ENCODE data around the gene BRD9. TPM values are rescaled to one million over a fixed set of nuclear protein-coding genes. Genes with fewer than 3 reads are reported as not detected.

The BRD9 gene
- total RNA-seq, 1 experiment from 2014 or later = 43.1 TPM

DNA sequence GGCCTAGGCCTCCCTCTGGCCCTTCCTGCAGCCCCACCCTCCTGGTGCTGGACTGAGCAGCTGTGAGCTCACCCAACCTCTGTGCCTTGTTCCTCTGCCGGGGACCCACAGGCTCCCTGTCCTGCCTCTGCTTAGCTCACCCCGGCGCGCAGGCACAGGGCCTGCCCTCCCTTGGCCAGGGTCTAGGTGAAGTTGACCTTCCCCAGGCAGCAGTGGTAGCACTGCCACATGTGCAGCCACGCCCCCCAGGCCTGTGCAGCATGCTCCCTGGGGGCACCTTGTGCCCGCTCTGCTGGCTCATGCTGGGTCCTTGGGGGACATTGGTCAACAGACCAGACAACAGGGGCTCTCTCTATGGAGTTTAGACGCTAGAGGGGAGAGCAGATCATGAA lies 18.2 kb upstream of the BRD9 start:
- in situ Hi-C loops (cut with HindIII; ENCODE audit: low pct_unique_long_range_greater_than_20kb, low sequenced_read_pairs) = no loop called here
- no peak for DNase-seq (ENCODE audit: low read depth, low spot score)

DNA sequence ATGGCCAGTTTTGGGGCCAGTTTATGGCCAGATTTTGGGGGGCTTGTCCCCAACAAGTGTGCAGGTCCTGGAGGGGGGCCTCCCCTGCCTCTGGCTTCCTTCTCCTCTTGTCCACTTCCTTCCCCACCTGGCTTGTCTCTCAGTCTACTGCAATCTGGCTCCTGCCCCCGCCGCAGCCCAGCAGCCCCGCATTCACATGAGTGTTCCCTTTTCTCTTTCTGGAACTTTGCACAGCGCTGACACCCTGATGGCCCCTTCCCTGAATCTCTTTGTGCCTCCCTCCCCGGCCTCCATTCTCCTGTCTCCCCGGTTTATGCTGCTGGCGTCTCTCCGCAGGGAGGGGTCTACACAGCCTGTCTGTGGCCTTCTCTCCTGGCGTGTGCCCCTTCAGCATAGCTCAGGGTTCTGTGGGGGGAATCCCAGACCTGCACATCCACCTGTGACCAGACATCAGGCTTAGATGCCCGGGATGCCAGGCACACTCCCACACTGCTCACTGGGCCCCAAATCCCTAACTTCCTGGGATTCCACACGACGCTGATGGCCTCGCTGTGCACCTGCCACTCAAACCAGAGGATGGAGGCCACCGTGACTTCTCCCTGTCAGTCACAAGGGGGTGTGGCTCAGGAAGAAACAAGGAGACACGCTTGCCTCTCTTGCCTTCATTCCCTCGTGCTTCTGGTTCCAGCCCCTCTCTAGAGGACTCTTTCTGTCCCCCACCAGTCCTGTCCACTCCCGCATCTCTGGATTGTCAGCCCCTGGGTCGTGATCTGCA lies 17.6 kb upstream of the BRD9 start:
- in situ Hi-C loops (cut with HindIII; ENCODE audit: low pct_unique_long_range_greater_than_20kb, low sequenced_read_pairs) = no loop called here

DNA sequence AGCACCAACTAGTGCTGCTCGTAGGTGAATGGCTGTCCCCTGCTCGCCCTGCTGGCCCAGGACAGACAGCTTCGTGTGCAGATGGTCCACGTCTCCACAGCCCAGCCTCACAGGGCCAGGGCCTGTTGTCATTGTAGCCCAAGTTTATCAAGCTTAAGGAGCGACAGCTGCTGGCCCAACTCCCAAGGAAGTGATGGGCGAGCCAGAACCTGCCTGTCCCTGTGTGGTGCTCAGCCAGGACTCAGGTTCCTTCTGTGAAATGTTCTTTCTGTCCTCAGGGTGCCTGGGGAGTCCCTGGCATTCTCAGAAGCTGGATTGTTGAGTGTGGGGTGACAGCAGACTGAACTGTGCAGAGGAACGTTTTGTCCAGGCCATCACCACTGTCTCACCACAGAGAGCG lies 16.5 kb upstream of the BRD9 start:
- DNase-seq (ENCODE audit: low read depth, low spot score) = no peak
- in situ Hi-C loops (cut with HindIII; ENCODE audit: low pct_unique_long_range_greater_than_20kb, low sequenced_read_pairs) = no loop called here

More for the DNA sequence above, 17.6 kb upstream of the BRD9 start:
- no peak for DNase-seq (ENCODE audit: low read depth, low spot score)

DNA sequence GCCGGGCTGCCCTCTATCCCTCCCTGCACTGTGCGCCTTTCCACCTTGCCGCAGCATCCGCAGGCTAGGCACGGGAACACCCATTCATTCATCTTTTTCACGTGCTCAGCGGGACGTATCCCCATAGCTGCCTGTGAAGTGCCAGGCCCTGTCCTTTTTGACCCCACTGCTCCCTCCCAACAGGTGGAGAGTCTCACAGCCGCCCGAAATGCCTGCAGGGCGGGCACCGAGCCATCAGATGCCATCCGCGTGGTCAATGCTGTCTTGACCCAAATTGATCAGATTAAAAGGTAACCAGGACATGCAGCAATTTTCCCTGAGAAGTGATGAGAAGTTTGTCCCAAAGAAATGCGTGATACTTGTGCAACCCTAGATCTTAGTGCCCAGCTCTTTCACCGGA lies 15.6 kb upstream of the BRD9 start:
- in situ Hi-C loops (cut with HindIII; ENCODE audit: low pct_unique_long_range_greater_than_20kb, low sequenced_read_pairs) = no loop called here
- no peak for DNase-seq (ENCODE audit: low read depth, low spot score)

DNA sequence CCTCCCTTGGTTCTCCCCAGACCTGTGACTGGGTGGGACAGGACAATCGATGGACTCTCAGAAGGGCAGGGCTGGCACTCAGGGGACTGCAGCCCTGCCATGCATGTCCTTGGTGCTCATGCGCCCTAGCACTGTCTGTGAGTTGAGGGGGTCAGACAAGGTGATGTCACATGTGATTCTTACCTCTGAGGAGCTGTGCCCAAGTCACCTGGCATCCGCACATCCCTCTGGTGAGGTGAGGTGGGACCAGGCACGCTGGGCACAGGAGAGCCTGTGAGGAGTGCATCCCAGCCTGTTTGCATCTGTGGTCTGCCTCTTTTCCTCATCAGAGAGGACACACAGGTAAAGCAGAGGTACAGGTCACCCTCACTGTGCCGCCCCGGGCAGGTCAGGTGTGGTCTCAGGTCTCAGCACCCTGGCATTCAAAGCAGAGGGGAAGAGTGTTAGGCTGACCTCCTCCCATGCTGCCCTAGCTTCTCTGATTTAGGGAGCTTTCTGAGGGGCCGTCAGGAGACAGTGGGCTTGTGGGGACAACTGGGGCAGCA lies 14.8 kb upstream of the BRD9 start:
- in situ Hi-C loops (cut with HindIII; ENCODE audit: low pct_unique_long_range_greater_than_20kb, low sequenced_read_pairs) = no loop called here
- DNase-seq (ENCODE audit: low read depth, low spot score) = no peak

DNA sequence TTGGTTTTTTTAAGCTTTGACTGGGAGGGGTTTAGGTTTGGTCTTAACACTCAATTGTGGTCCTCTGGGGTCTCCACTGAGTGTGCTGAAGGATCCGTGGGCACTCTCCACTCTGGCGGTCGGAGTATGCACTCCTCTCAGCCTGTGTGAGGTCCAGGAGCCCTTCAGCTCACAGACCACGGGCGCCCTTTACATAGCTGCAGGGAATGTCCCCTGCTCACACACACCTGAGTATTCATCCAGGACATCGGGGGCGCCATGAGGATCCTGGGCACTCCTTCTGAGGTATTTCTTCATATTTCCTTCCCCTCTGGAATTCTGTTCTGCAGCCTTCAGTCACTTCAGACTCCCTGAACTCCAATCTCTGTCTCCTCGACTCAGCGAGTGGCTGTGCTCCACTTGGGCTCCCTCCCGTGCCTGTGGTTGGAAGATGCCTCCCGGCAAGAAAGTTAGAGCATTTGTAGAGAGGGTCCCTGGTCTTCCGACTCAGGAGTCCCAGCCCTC lies 12.6 kb upstream of the BRD9 start:
- DNase-seq (ENCODE audit: low read depth, low spot score) = no peak
- in situ Hi-C loops (cut with HindIII; ENCODE audit: low pct_unique_long_range_greater_than_20kb, low sequenced_read_pairs) = no loop called here

DNA sequence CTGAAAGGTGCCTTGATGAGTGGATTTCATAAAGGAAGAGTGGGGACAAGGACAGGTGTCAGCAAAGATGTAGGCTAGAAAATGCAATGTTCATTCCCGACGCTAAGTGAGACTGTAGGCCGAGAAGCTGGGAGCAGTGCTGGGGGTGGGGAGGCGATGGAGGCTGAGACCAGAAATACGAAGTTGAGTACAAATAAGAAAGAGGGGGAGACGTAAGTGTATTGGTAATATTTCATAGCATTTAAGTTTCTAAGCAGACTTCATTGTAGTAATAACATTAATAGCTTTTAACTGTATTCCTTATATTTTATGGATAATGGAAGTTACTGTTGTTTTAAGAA lies 11.1 kb upstream of the BRD9 start:
- in situ Hi-C loops (cut with HindIII; ENCODE audit: low pct_unique_long_range_greater_than_20kb, low sequenced_read_pairs) = no loop called here

DNA sequence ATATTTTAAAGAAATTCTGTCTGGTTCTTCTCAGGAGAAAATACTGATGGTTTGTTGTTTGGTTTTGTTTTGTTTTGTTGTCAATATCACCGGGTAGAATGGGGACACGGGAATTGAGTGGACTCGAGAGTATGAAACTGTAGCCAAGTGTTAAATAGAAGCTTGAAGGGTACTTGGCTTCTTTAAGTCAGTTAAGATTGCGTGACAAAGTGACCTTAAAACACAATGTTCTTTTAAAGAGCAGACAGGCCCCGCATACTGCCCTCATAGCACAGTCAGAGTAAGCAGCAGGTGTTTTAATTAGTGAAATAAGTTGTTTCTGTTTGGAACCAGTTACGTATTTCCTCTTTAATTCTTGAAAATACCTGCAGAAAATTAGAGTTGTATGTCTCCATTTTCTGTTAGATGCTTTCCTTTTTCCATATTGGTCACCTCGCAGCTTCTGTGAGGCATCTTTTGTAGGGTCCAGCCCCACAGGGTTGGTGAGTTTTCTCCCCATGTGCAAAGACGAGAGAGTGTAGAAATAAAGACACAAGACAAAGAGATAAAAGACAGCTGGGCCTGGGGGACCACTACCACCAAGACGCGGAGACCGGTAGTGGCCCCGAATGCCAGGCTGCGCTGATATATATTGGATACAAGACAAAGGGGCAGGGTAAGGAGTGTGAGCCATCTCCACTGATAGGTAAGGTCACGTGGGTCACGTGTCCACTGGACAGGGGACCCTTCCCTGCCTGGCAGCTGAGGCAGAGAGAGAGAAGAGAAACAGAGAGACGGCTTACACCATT lies 9.7 kb upstream of the BRD9 start:
- no peak for DNase-seq (ENCODE audit: low read depth, low spot score)
- in situ Hi-C loops (cut with HindIII; ENCODE audit: low pct_unique_long_range_greater_than_20kb, low sequenced_read_pairs) = no loop called here

More for the DNA sequence above, 11.1 kb upstream of the BRD9 start:
- DNase-seq (ENCODE audit: low read depth, low spot score) = no peak

DNA sequence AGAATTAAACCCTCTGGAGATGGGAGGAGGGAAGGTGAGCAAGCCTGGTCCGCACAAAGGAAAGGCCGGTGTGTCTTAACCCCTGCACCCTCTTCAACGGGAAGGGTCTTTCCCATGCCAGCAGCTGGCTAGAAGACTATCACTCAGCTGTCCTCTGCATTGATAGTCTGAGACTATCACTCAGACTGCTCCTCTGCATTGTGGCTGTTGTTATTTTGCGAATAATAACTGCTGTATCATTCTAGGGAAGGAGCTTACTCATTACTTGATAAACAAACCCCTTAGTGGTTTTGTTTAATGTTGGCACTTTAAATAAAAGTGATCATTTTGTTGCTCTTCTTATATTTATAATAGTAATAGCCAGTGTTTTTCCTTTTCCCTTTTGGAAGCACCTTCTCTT lies 8.2 kb upstream of the BRD9 start:
- no peak for DNase-seq (ENCODE audit: low read depth, low spot score)
- in situ Hi-C loops (cut with HindIII; ENCODE audit: low pct_unique_long_range_greater_than_20kb, low sequenced_read_pairs) = no loop called here

DNA sequence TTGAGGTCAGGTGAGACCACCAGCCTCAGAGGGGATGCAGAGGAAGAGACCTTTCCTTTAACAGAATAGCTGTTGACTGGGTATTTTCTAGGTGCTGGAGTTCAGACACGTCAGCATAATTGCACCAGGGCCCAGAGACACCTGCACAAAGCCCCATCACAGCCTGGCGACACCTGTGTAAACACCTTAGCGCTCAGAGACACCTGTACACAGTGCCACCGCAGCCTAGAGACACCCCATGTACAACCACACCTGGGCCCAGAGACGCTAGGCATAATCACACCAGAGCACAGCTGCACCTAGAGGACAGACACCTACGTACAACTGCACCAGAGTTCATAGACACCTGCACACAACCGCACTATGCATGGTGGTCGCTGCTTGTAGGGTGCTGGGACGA lies 1.1 kb upstream of the BRD9 start:
- no peak for DNase-seq (ENCODE audit: low read depth, low spot score)
- in situ Hi-C loops (cut with HindIII; ENCODE audit: low pct_unique_long_range_greater_than_20kb, low sequenced_read_pairs) = no loop called here

DNA sequence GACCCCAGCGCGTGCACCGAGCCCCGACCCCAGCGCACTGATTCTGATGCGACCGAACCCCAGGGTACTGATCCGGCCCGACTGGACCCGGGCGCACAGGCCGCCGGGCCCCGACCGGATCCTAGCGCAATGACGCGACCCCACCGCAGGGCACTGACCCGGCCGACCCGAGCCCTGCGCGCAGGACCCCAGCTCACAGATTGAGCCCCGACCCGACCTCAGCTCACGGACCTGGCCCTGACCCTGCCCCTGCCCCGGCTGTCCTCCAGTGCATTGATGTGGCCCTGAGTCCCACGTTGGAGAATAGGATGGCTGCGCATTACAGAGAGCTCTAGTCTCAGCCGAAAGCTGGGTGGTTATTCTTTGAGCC lies 521 bp upstream of the BRD9 start:
- in situ Hi-C loops (cut with HindIII; ENCODE audit: low pct_unique_long_range_greater_than_20kb, low sequenced_read_pairs) = no loop called here
- DNase-seq (ENCODE audit: low read depth, low spot score) = no peak

DNA sequence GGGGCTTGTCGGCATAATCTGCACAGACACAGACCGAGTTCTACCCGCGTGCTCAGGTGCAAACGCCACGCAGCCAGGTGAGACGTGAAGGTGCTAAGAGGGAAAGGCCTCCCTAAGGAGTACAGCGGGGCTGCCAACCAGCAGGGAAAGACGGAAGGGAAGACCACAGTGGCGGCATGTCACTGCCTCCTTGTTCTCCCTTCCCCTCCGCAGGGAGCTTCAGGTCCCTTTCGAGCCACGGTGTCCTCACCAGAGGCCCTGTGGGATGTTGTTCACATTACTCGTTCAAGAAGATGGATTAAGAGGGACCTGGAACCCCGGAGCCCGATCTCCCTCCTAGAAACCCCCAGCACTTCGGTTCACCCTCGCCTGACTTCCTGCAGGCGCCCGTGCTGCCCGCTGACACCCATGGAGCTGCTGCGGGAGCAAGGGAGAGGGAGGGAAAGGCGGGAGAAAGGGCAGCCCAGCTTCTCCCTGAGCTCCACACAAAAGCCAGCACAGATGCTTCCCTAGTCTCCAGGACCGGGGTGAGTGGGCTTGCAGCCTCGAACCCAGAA lies 686 bp downstream of the BRD9 start:
- DNase-seq (ENCODE audit: low read depth, low spot score) = no peak
- in situ Hi-C loops (cut with HindIII; ENCODE audit: low pct_unique_long_range_greater_than_20kb, low sequenced_read_pairs) = no loop called here

DNA sequence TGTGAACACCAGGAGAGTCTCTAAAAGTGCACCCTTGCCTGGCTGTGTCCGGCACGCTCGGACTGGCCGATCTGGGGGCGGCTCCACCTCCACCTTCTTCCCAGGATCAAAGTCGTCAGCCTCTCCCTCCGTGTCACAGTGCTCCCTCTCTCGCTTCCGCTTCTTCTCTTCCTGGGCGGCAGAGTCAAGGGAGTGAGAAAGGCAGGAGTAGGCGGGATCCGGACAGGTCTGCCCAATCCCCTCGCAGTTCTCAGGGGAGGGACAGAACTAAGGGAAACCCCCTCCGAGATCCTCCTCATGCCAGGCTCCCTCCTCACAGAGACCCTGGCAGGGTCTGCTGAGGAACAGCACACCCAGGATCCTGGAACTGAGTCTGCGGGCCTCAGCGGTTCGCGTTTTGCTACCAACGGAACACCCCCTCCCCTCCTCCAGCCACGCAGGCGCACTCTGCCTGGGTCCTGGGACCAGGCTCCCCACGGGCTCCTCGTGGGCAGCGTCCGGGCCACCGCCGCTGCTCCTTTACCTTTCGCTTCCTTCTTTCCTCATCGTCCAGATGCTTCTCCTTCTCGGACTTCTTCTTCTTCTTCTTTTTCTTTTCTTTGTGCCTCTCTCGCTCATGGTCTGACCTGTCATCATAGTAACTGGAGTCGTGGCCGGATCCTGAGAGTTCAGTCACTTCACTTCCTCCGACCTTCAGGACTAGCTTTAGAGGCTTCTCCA lies 1.3 kb downstream of the BRD9 start:
- in situ Hi-C loops (cut with HindIII; ENCODE audit: low pct_unique_long_range_greater_than_20kb, low sequenced_read_pairs) = no loop called here
- DNase-seq (ENCODE audit: low read depth, low spot score) = peak; percentile 15

DNA sequence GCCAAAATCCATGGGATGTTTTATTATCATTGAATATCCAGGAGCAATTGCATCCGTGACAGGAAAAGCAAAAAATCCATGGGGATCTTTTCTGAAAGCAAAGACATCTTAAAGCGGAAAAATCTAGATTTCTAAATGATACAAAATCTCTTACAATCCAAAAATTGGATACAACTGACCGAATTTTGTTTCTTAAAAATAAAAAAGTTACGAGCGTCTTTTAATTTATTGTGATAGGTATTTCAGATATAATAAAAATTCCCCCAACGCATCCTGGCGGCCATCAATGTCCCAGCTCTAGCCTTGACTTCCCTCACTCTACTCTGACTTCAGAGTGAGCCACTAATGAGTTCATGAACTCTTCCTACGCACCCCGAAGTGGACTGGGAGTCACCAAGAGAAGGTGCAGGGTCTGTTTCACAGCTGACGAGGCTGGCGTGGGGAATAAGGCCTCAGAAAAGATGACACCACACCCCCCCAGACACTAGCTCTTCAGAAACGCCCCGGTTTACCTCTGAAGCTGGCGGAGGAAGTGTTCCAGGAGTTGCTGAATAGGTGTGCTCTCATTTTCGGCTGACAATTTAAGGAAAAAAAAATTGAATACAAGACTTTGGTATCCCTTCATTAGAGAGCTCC lies 3.4 kb downstream of the BRD9 start:
- in situ Hi-C loops (cut with HindIII; ENCODE audit: low pct_unique_long_range_greater_than_20kb, low sequenced_read_pairs) = no loop called here
- DNase-seq (ENCODE audit: low read depth, low spot score) = no peak

DNA sequence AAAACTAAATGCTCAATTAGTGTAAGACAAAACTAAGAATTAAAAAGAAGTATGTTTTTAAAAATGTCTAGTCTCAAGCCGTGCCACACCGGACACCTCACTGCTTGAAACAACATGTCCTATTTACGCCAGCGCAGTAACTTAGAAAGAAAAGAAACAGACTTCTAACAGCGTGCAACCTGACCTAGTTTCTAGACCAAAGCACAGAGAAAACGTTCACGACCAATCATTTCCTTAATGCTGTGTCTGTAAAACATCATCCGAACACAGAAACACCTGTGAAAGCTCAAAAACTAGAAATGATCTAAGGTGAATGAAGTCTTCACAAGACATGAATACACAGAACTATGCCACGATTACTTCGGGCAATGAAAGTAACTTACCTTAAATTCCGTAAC lies 4.0 kb downstream of the BRD9 start:
- no peak for DNase-seq (ENCODE audit: low read depth, low spot score)

DNA sequence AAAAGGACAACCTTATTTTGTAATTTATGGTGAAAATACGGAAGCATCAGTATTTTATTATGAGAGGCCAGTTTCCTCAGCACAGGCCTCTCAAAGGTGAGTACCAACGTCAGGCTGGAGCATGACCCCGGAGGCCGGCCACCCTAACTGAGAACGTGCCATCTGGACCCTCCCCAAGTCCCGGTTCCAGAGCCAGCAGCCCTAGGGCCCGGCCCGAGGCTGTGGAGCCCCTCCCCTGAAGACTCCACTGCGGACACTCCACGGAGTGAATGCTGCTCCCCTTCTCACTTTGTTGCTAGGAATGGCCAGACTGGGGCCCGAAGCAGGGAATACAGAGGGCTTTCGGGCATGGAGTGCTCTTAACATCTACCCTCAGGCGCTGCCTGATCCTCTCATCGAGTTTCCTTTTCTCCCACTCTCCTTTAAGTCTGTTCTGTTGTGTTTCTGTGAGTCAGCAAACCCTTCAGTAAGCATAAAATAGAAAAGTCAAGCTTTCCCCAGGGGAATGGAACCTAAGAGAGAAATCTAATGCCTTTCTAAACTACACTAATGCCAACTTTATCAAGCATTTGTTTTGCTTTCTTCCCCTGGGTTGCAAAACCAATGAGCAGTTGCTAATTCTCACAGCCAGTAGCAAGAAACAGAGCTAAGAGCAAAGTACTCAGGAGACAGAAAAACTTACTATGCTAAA lies 4.5 kb downstream of the BRD9 start:
- no peak for DNase-seq (ENCODE audit: low read depth, low spot score)
- in situ Hi-C loops (cut with HindIII; ENCODE audit: low pct_unique_long_range_greater_than_20kb, low sequenced_read_pairs) = no loop called here

More for the DNA sequence above, 4.0 kb downstream of the BRD9 start:
- in situ Hi-C loops (cut with HindIII; ENCODE audit: low pct_unique_long_range_greater_than_20kb, low sequenced_read_pairs) = no loop called here

DNA sequence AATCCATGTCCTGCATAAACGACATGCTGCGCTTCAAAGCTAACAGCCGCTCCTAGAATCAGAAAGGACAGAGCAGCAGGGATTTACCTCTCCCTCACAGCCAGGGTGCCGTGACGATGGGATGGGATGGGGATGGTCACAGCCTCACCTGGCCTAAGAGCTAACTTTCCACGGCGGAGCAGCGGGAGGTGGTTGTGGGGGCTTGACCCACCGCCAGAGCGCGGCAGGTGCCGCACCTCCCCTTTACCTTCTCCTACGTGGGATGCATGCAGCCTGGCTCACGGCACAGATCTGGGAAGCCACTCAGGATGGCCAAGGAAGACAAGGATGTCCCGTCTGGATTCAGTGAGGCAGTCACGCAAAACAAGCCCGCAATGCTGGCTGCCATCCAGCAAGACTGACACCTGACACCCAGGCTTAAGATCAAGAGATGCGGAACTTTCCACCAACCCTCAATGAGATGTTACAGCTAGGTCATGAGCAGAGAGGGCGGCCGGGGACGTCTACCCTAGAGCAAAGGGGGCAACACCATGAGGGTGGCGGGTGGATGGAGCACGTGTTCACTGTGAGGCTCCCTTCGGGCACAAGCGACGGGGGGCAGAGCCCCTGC lies 5.8 kb downstream of the BRD9 start:
- no peak for DNase-seq (ENCODE audit: low read depth, low spot score)
- in situ Hi-C loops (cut with HindIII; ENCODE audit: low pct_unique_long_range_greater_than_20kb, low sequenced_read_pairs) = no loop called here

All from SK-MEL-5 (cell line).